ENCODE results near the gene FCRL4.
"Not testable (repeated sequence)": the region's sequence is repeated elsewhere in the genome, so short reads cannot be mapped to it uniquely, and the experiment has no call there.

Gene FCRL4

GRCh38 chr1:157551694-157552693 lies 45.9 kb downstream of the FCRL4 start, which contains the start of gene FCRL5:
Gene FCRL5 (minus strand): TSS chr1:157552515. CDS start chr1:157552362, 153 bp downstream.
- DNase-seq, result no peak

GRCh38 chr1:157548081-157548480 lies 49.8 kb downstream of the FCRL4 start:
- DNase-seq, result not testable (repeated sequence)

GRCh38 chr1:157542676-157543075 lies 55.2 kb downstream of the FCRL4 start:
- no peak for DNase-seq

GRCh38 chr1:157540852-157541251 lies 57.0 kb downstream of the FCRL4 start:
- DNase-seq, result no peak

- no peak for DNase-seq
These were observed 57.6 kb downstream of the FCRL4 start for GRCh38 chr1:157540160-157540748.

- DNase-seq, result no peak
These were observed 58.3 kb downstream of the FCRL4 start for GRCh38 chr1:157539568-157539967.

- DNase-seq, result no peak
These were observed 65.3 kb downstream of the FCRL4 start for GRCh38 chr1:157532569-157532968.

GRCh38 chr1:157523774-157524493 lies 74.0 kb downstream of the FCRL4 start:
- no peak for DNase-seq

Data from Kasumi-1 (cell line).